ENCODE measurements around the gene ABITRAM. TPM values are rescaled to one million over a fixed set of nuclear protein-coding genes. Genes with fewer than 3 reads are reported as not detected.

The ABITRAM gene
- total and polyA plus RNA-seq, 7 donors, result 5.6 to 18.3 (median 11.8) TPM

- 80 to 90% methylated on average over 4 of the region's 4 CpGs for WGBS, 2 donors
- H3K36me3 ChIP-seq, result peaks cover 0 to 54% (median 6%) of the 10 kb centered on the region in 4 donors
- H3K4me3 ChIP-seq, result no peak overlapping the region
- TF ChIP-seq POLR2AphosphoS5 (IDR thresholded peaks at IDR 0.05) (no peak), POLR2A (IDR thresholded peaks at IDR 0.05) (no peak), CTCF (IDR thresholded peaks at IDR 0.05) (no peak), EP300 (IDR thresholded peaks at IDR 0.05) (no peak)
- no peaks in the 10 kb centered on the region for H3K27me3 ChIP-seq
- intact Hi-C loops (cut with DNase I), result loop anchor here (10.0 kb wide), 2 partner anchors 475 to 1455 kb away; partner anchors contain the start of gene KLF4
- no peak for DNase-seq
- no peak overlapping the region for H3K27ac ChIP-seq
- peaks cover 0 to 7% (median 6%) of the 10 kb centered on the region in 4 donors for H3K4me1 ChIP-seq
- H3K9me3 ChIP-seq, result no peaks in the 10 kb centered on the region
Observed at GRCh38 chr9:108939975-108940374, 5.8 kb downstream of the ABITRAM start.

DNA sequence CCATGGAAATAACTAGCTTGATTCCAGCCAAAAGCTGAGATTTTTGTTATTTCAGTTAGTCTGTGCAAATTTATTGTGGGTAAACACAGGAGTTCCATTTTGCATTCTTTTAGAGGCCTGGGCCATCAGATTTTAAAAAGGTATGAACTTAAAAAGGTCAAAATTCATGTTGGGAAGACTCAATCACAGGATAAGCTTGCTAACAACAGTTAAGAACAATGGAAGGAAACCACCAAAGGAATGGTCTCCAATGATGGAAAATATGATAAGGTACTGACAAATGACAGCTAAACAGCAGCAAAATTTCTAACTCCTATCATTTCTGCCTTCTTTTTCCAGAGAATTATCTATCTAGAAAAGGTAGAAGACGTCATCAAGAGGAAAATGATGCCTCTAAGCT is 16.0 kb downstream of the ABITRAM start:
- DNase-seq, result no peak
- no peaks in the 10 kb centered on the region for H3K9me3 ChIP-seq
- H3K4me3 ChIP-seq, result no peak overlapping the region
- H3K4me1 ChIP-seq, result peaks cover 0 to 10% (median 8%) of the 10 kb centered on the region in 4 donors
- TF ChIP-seq EP300 (IDR thresholded peaks at IDR 0.05) (no peak), POLR2A (IDR thresholded peaks at IDR 0.05) (no peak), POLR2AphosphoS5 (IDR thresholded peaks at IDR 0.05) (no peak), CTCF (IDR thresholded peaks at IDR 0.05) (no peak)
- intact Hi-C loops (cut with DNase I), result no loop called here
- no peaks in the 10 kb centered on the region for H3K27me3 ChIP-seq
- 76 to 90% methylated on average over 1 of the region's 1 CpG for WGBS, 2 donors
- no peak overlapping the region for H3K27ac ChIP-seq
- H3K36me3 ChIP-seq, result peaks cover 0 to 12% (median 0%) of the 10 kb centered on the region in 4 donors

DNA sequence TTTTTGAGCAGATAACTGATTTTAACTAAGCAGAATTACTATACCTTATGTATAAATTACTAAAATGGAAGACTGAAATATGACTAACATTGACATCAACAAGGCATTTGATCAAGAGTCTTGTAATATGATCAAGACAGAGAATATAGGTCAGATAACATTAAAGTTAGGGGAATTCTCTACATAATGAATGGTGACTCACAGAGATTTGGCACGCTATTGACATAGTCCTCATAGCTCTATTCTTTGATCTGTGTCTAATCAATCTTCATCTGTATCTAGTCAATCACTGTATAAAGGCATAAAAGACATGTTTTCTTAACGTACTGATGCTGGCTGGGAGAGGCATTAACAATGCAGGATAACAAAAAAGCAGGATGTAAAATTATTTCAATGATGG is 17.4 kb downstream of the ABITRAM start:
- Histone ChIP-seq H3K4me3 (no peak overlapping the region), H3K36me3 (peaks cover 0 to 12% (median 0%) of the 10 kb centered on the region in 4 donors), H3K4me1 (peaks cover 0 to 10% (median 8%) of the 10 kb centered on the region in 4 donors), H3K27ac (no peak overlapping the region), H3K9me3 (no peaks in the 10 kb centered on the region), H3K27me3 (no peaks in the 10 kb centered on the region)
- intact Hi-C loops (cut with DNase I), result no loop called here
- no peak for TF ChIP-seq EP300 (IDR thresholded peaks at IDR 0.05)
- TF ChIP-seq POLR2A (IDR thresholded peaks at IDR 0.05), result no peak
- no peak for TF ChIP-seq POLR2AphosphoS5 (IDR thresholded peaks at IDR 0.05)
- no peak for TF ChIP-seq CTCF (IDR thresholded peaks at IDR 0.05)
- DNase-seq, result no peak
- 71 to 88% methylated on average over 2 of the region's 2 CpGs for WGBS, 2 donors

DNA sequence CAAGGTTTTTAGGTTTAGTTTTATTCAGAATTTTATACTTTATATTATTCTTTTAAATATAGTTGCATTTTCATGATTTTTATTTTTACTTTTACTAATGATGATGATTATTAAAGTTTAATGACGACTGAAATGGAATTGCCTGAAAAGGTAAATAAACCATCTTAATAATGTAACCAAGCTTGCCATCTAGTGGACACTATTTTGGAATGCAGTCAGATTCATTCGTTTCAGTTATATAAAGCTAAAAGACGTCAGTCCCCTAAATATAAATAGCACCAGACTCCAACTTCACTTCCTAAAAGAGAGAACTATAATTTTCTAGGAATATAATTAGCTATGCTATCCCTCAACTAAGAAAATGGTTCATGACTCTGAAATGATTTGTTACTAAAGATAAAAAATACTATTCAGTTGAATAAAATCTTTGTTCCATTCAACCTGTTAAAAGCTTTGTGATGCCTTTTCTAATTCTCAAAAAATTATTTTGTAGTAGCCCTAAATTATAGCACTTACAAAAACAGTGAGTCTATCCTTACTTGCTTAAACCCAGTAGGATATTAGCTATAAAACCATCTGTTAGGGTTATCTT is 19.9 kb downstream of the ABITRAM start:
- 3 to 5% methylated on average over 3 of the region's 3 CpGs for whole genome bisulfite sequencing, 2 donors
- no peak for DNase-seq
- H3K4me3 ChIP-seq, result no peak overlapping the region
- no peaks in the 10 kb centered on the region for H3K9me3 ChIP-seq
- peaks cover 0 to 9% (median 0%) of the 10 kb centered on the region in 4 donors for H3K36me3 ChIP-seq
- peaks cover 0 to 10% (median 8%) of the 10 kb centered on the region in 4 donors for H3K4me1 ChIP-seq
- H3K27ac ChIP-seq, result peak overlapping the region in 3 of 4 donors; percentile 29 to 62 (median 62)
- peak; percentile 6 to 55 (median 44) for TF ChIP-seq CTCF (IDR thresholded peaks at IDR 0.05)
- no peak for TF ChIP-seq POLR2A (IDR thresholded peaks at IDR 0.05)
- TF ChIP-seq EP300 (IDR thresholded peaks at IDR 0.05), result no peak
- TF ChIP-seq POLR2AphosphoS5 (IDR thresholded peaks at IDR 0.05), result peak in 1 of 4 donors; percentile 37
- intact Hi-C loops (cut with DNase I), result loop anchor here (2.0 kb wide), 1 partner anchor 19 kb away; the partner anchor contains the start of genes ABITRAM and ELP1
- H3K27me3 ChIP-seq, result no peaks in the 10 kb centered on the region
